Measurements from ENCODE around the gene SGK1. TPM values are rescaled to one million over a fixed set of nuclear protein-coding genes. Genes with fewer than 3 reads are reported as not detected.

The SGK1 gene
- total and polyA plus RNA-seq, 12 donors, result 86.0 to 685 (median 192) TPM

GRCh38 chr6:134168590-134169208, 149.2 kb downstream of the SGK1 start:
- H3K27me3 ChIP-seq, result no peaks in the 10 kb centered on the region
- TF ChIP-seq CTCF (IDR thresholded peaks at IDR 0.05) (no peak), POLR2A (IDR thresholded peaks at IDR 0.05) (peak in 1 of 2 donors; percentile 49)
- H3K36me3 ChIP-seq (replicated peaks in 1 of 2), result peaks cover 0 to 45% of the 10 kb centered on the region in 2 donors
- DNase-seq, result no peak
- no peaks in the 10 kb centered on the region for H3K9me3 ChIP-seq (replicated peaks in 1 of 3)
- peak overlapping the region in 1 of 5 donors; percentile 17 for H3K27ac ChIP-seq
- WGBS, 4 donors, result 87 to 94% (median 93%) methylated on average over 8 of the region's 8 CpGs
- intact Hi-C loops (cut with DNase I), result loop anchor here in 1 of 2 donors (5.0 kb wide), 1 partner anchor 654 kb away; no protein-coding TSS in a partner anchor
- peaks cover 18 to 43% of the 10 kb centered on the region in 2 donors for H3K4me1 ChIP-seq (replicated peaks in 1 of 2)
- H3K4me3 ChIP-seq, result no peak overlapping the region

- Histone ChIP-seq H3K4me3 (no peak overlapping the region), H3K27me3 (no peaks in the 10 kb centered on the region), H3K36me3 (replicated peaks in 1 of 2) (peaks cover 0 to 26% of the 10 kb centered on the region in 2 donors), H3K27ac (no peak overlapping the region), H3K9me3 (replicated peaks in 1 of 3) (no peaks in the 10 kb centered on the region), H3K4me1 (replicated peaks in 1 of 2) (peaks cover 17 to 23% of the 10 kb centered on the region in 2 donors)
- WGBS, 4 donors, result 75 to 89% (median 85%) methylated on average over 7 of the region's 7 CpGs
- intact Hi-C loops (cut with DNase I), result loop anchor here in 1 of 2 donors (5.0 kb wide), 1 partner anchor 656 kb away; no protein-coding TSS in a partner anchor
- TF ChIP-seq POLR2A (IDR thresholded peaks at IDR 0.05) (peak in 1 of 2 donors; percentile 15), CTCF (IDR thresholded peaks at IDR 0.05) (no peak)
- DNase-seq, result no peak
Observed at GRCh38 chr6:134166511-134167261, 151.2 kb downstream of the SGK1 start.

GRCh38 chr6:134165561-134166201, 152.2 kb downstream of the SGK1 start:
- H3K4me1 ChIP-seq (replicated peaks in 1 of 2), result peaks cover 7 to 13% of the 10 kb centered on the region in 2 donors
- no peak overlapping the region for H3K4me3 ChIP-seq
- H3K9me3 ChIP-seq (replicated peaks in 1 of 3), result no peaks in the 10 kb centered on the region
- H3K27me3 ChIP-seq, result no peaks in the 10 kb centered on the region
- WGBS, 4 donors, result 82 to 90% (median 84%) methylated on average over 5 of the region's 5 CpGs
- intact Hi-C loops (cut with DNase I), result loop anchor here in 1 of 2 donors (5.0 kb wide), 1 partner anchor 657 kb away; no protein-coding TSS in a partner anchor
- peaks cover 0 to 16% of the 10 kb centered on the region in 2 donors for H3K36me3 ChIP-seq (replicated peaks in 1 of 2)
- no peak for DNase-seq
- TF ChIP-seq POLR2A (IDR thresholded peaks at IDR 0.05), result no peak
- no peak for TF ChIP-seq CTCF (IDR thresholded peaks at IDR 0.05)
- no peak overlapping the region for H3K27ac ChIP-seq

- intact Hi-C loops (cut with DNase I), result loop anchor here in 1 of 2 donors (5.0 kb wide), 1 partner anchor 658 kb away; no protein-coding TSS in a partner anchor
- no peak overlapping the region for H3K27ac ChIP-seq
- peaks cover 0 to 2% of the 10 kb centered on the region in 2 donors for H3K36me3 ChIP-seq (replicated peaks in 1 of 2)
- H3K9me3 ChIP-seq (replicated peaks in 1 of 3), result no peaks in the 10 kb centered on the region
- WGBS, 4 donors, result 83 to 86% (median 84%) methylated on average over 8 of the region's 8 CpGs
- DNase-seq, result no peak
- no peaks in the 10 kb centered on the region for H3K4me1 ChIP-seq (replicated peaks in 1 of 2)
- TF ChIP-seq POLR2A (IDR thresholded peaks at IDR 0.05) (no peak), CTCF (IDR thresholded peaks at IDR 0.05) (no peak)
- no peak overlapping the region for H3K4me3 ChIP-seq
- no peaks in the 10 kb centered on the region for H3K27me3 ChIP-seq
Observed at GRCh38 chr6:134164300-134164699, 153.6 kb downstream of the SGK1 start.
